ENCODE measurements around the gene ENG.

ENG gene

GRCh38 chr9:127772603-127773002 lies 81.9 kb downstream of the ENG start:
- no peak for DNase-seq

- no peak for DNase-seq
Measured at GRCh38 chr9:127771570-127772189, 82.8 kb downstream of the ENG start.

GRCh38 chr9:127770905-127771569 lies 83.4 kb downstream of the ENG start:
- peak; percentile 84 for DNase-seq

- DNase-seq = no peak
Measured at GRCh38 chr9:127770583-127770904, 83.9 kb downstream of the ENG start.

GRCh38 chr9:127769929-127770582 lies 84.4 kb downstream of the ENG start:
- DNase-seq = no peak

GRCh38 chr9:127769101-127769500 lies 85.4 kb downstream of the ENG start:
- DNase-seq = no peak

- DNase-seq = no peak
Measured at GRCh38 chr9:127768698-127769097, 85.8 kb downstream of the ENG start.

- DNase-seq = no peak
Measured at GRCh38 chr9:127767909-127768331, 86.5 kb downstream of the ENG start.

- DNase-seq = no peak
Measured at GRCh38 chr9:127767410-127767809, 87.0 kb downstream of the ENG start.

- DNase-seq = no peak
Measured at GRCh38 chr9:127765418-127765817, 89.0 kb downstream of the ENG start.
